Liver (tissue), 9 donors: ENCODE data around the gene POFUT1. TPM values are rescaled to one million over a fixed set of nuclear protein-coding genes. Genes with fewer than 3 reads are reported as not detected.

Experiments used
- DNase-seq: peaks from one replicate; pipeline ENCODE4 v3.0.0-alpha.2; 2017; ENCODE audit warnings: low spot score
- H3K27ac ChIP-seq, 2 donors: one replicate each; pipeline ENCODE4 v1.7.0; 2013; ENCODE audit warnings: inconsistent platforms in 2 of 2, low read length in 2 of 2, control low read depth in 1 of 2, low read depth in 1 of 2, mild to moderate bottlenecking in 1 of 2
- H3K27me3 ChIP-seq, 4 donors: one replicate each; pipeline versions ENCODE4 v1.6.1 to v1.7.0; 2013; ENCODE audit warnings: low read length in 3 of 4, inconsistent platforms in 1 of 4, mild to moderate bottlenecking in 1 of 4, moderate library complexity in 1 of 4; ENCODE audit not compliant: control insufficient read depth in 4 of 4, insufficient read depth in 4 of 4
- H3K36me3 ChIP-seq, 4 donors: one replicate each; pipeline versions ENCODE4 v1.6.1 to v1.7.0; 2013; ENCODE audit warnings: low read length in 3 of 4, mild to moderate bottlenecking in 3 of 4, low read depth in 1 of 4, moderate library complexity in 1 of 4; ENCODE audit not compliant: control insufficient read depth in 4 of 4, insufficient read depth in 3 of 4
- H3K4me1 ChIP-seq, 4 donors: one replicate each; pipeline versions ENCODE4 v1.6.1 to v1.7.0; 2013; ENCODE audit warnings: low read length in 3 of 4, mild to moderate bottlenecking in 3 of 4, moderate library complexity in 1 of 4; ENCODE audit not compliant: control insufficient read depth in 4 of 4, insufficient read depth in 4 of 4
- H3K4me3 ChIP-seq, 3 donors: one replicate each; pipeline versions ENCODE4 v1.6.1 to v1.7.0; 2013; ENCODE audit warnings: low read length in 3 of 3, control low read depth in 1 of 3, low read depth in 1 of 3, mild to moderate bottlenecking in 1 of 3
- H3K9ac ChIP-seq, 2 donors: one replicate each; pipeline ENCODE4 v1.7.0; 2013; ENCODE audit warnings: low read length in 2 of 2, mild to moderate bottlenecking in 2 of 2, moderate library complexity in 2 of 2, control low read depth in 1 of 2, low read depth in 1 of 2
- H3K9me3 ChIP-seq, 4 donors: one replicate each; pipeline versions ENCODE4 v1.6.1 to v1.7.0; 2013; ENCODE audit warnings: low read length in 3 of 4; ENCODE audit not compliant: control insufficient read depth in 4 of 4
- ATF3 ChIP-seq: IDR thresholded peaks from 2 replicates; pipeline ENCODE4 v1.6.1; 2016; ENCODE audit warnings: antibody characterized with exemption
- CTCF ChIP-seq: fragments of 150-350 bp; IDR thresholded peaks from 2 replicates; pipeline ENCODE4 v1.5.1; 2017; ENCODE audit warnings: improper control_type of control experiment, low read depth, low read length; ENCODE audit not compliant: missing input control
- EGR1 ChIP-seq, 2 donors: IDR thresholded peaks; 2 replicates each; pipeline ENCODE4 v1.6.1; 2016 to 2018; ENCODE audit warnings: antibody characterized with exemption in 2 of 2, low read depth in 2 of 2
- FOXA1 ChIP-seq: IDR thresholded peaks from 2 replicates; pipeline ENCODE4 v1.6.1; 2016; ENCODE audit warnings: antibody characterized with exemption
- FOXA2 ChIP-seq: IDR thresholded peaks from 2 replicates; pipeline ENCODE4 v1.6.1; 2016; ENCODE audit warnings: antibody characterized with exemption
- GABPA ChIP-seq, 2 donors: IDR thresholded peaks in 1 of 2; conservative IDR thresholded peaks in 1 of 2; 2 replicates each; pipeline ENCODE4 v1.6.1; 2016; ENCODE audit warnings: antibody characterized with exemption in 2 of 2, mild to moderate bottlenecking in 1 of 2, moderate library complexity in 1 of 2
- HNF4A ChIP-seq, 2 donors: conservative IDR thresholded peaks; 2 replicates each; pipeline ENCODE4 v1.6.1; 2016; ENCODE audit warnings: antibody characterized with exemption in 2 of 2, mild to moderate bottlenecking in 2 of 2
- HNF4G ChIP-seq: IDR thresholded peaks from 2 replicates; pipeline ENCODE4 v1.6.1; 2016; ENCODE audit warnings: antibody characterized with exemption
- JUND ChIP-seq, 2 donors: IDR thresholded peaks; 2 replicates each; pipeline ENCODE4 v1.6.1; 2016; ENCODE audit warnings: antibody characterized with exemption in 2 of 2
- MAX ChIP-seq: IDR thresholded peaks from 2 replicates; pipeline ENCODE4 v1.6.1; 2016; ENCODE audit warnings: antibody characterized with exemption
- NR2F2 ChIP-seq: IDR thresholded peaks from 2 replicates; pipeline ENCODE4 v1.6.1; 2016; ENCODE audit warnings: antibody characterized with exemption
- RAD21 ChIP-seq, 2 donors: IDR thresholded peaks; 2 replicates each; pipeline ENCODE4 v1.6.1; 2016; ENCODE audit warnings: antibody characterized with exemption in 2 of 2, mild to moderate bottlenecking in 2 of 2
- REST ChIP-seq: IDR thresholded peaks from 2 replicates; pipeline ENCODE4 v1.6.1; 2016; ENCODE audit warnings: antibody characterized with exemption, mild to moderate bottlenecking
- RXRA ChIP-seq, 2 donors: IDR thresholded peaks; 2 replicates each; pipeline ENCODE4 v1.6.1; 2017 to 2018; ENCODE audit warnings: antibody characterized with exemption in 2 of 2, mild to moderate bottlenecking in 1 of 2
- SP1 ChIP-seq: IDR thresholded peaks from 2 replicates; pipeline ENCODE4 v1.6.1; 2018; ENCODE audit warnings: antibody characterized with exemption, mild to moderate bottlenecking
- TAF1 ChIP-seq: conservative IDR thresholded peaks from 2 replicates; pipeline ENCODE4 v1.6.1; 2016; ENCODE audit warnings: antibody characterized with exemption, mild to moderate bottlenecking
- YY1 ChIP-seq: IDR thresholded peaks from 2 replicates; pipeline ENCODE4 v1.6.1; 2016; ENCODE audit warnings: antibody characterized with exemption, mild to moderate bottlenecking
- ZBTB33 ChIP-seq: IDR thresholded peaks from 2 replicates; pipeline ENCODE4 v1.6.1; 2016; ENCODE audit warnings: antibody characterized with exemption
- WGBS: extraction: QIAGEN DNeasy Blood & Tissue Kit; methylation state at CpG from one replicate; pipeline ENCODE4 v1.1.7; 2013; 5-methylcytosine and 5-hydroxymethylcytosine counted together
- polyA plus RNA-seq, 2 donors: library from polyadenylated mRNA; stranded (reverse) in 1 of 2; unstranded in 1 of 2; fragments of 200-250 nt in 1 of 2; fragments of >200 nt in 1 of 2; fragmentation: Nextera tagmentation in 1 of 2; extraction: Ambion mirVana in 1 of 2; gene quantifications; one replicate each; pipeline versions ENCODE4 v1.2.1 to v1.2.3, GENCODE V29; 2013 to 2015
- total RNA-seq, 2 donors: library from RNA; depleted of rRNA; stranded (reverse); fragments of >200 nt; gene quantifications; one replicate each; pipeline ENCODE4 v1.2.3, GENCODE V29; 2014
- donor health status: healthy.
- donor health status: healthy.
- donor health status: healthy.
- donor health status: healthy.
- donor health status: healthy.

The POFUT1 gene
- total and polyA plus RNA-seq, 4 donors = 14.6 to 43.3 (median 24.8) TPM

- Histone ChIP-seq H3K9me3 (no peaks in the 10 kb centered on the region), H3K4me3 (peak within 1 kb of the TSS; percentile 90 to 97 (median 91)), H3K36me3 (no peaks in the 10 kb centered on the region), H3K4me1 (peaks cover 9 to 25% (median 18%) of the 10 kb centered on the region in 4 donors), H3K9ac (peak within 1 kb of the TSS; percentile 74 to 81), H3K27ac (peak within 1 kb of the TSS; percentile 61 to 66), H3K27me3 (no peaks in the 10 kb centered on the region)
- 1% methylated on average over 62 of the region's 62 CpGs for WGBS
- no peak for TF ChIP-seq HNF4G
- peak; percentile 72 to 91 for TF ChIP-seq GABPA (IDR thresholded peaks at IDR 0.05 in 1 of 2, conservative IDR thresholded peaks at IDR 0.05 in 1 of 2)
- TF ChIP-seq HNF4A (conservative IDR thresholded peaks at IDR 0.05) = peak in 1 of 2 donors; percentile 14
- TF ChIP-seq EGR1 (IDR thresholded peaks at IDR 0.05; ENCODE audit: low read depth in 2 of 2) = peak; percentile 17 to 70
- no peak for TF ChIP-seq REST
- no peak for TF ChIP-seq NR2F2
- TF ChIP-seq JUND (IDR thresholded peaks at IDR 0.05) = no peak
- no peak for TF ChIP-seq ATF3
- TF ChIP-seq SP1 = no peak
- no peak for TF ChIP-seq ZBTB33
- no peak for TF ChIP-seq TAF1
- no peak for TF ChIP-seq FOXA2
- no peak for TF ChIP-seq MAX
- peak; percentile 82 for TF ChIP-seq YY1
- peak in 1 of 2 donors; percentile 15 for TF ChIP-seq RXRA (IDR thresholded peaks at IDR 0.05)
- no peak for TF ChIP-seq FOXA1
- no peak for TF ChIP-seq CTCF
- TF ChIP-seq RAD21 (IDR thresholded peaks at IDR 0.05) = peak in 1 of 2 donors; percentile 40
- DNase-seq = peak; percentile 73
Observed at GRCh38 chr20:32277361-32278198, 69.9 kb downstream of the POFUT1 start, which contains the start of gene KIF3B. KIF3B (plus strand) TSS chr20:32277651; CDS start chr20:32309778, 32,127 bp downstream.
